ENCODE results near the gene PROM1.

DNA sequence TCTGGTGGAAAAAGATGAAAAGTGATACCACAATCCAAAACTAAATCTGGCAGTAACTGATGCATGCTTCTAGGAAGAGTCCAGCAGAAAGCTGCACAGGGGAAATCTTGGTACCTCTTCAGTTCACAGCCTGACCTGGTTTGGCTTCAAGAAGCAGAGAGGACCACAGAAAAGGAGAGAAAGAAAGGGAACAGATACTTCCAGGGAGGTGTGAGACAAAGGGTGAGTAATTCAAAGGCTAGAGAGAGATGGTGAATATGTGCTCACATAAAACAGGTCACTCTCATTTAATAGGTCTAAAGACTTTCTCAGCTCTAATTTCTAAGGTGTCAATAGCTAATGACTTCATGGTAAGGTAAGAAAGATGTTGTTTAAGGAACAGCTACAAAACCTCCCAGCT lies 132.0 kb downstream of the PROM1 start:
- TF ChIP-seq, protein P1, sequence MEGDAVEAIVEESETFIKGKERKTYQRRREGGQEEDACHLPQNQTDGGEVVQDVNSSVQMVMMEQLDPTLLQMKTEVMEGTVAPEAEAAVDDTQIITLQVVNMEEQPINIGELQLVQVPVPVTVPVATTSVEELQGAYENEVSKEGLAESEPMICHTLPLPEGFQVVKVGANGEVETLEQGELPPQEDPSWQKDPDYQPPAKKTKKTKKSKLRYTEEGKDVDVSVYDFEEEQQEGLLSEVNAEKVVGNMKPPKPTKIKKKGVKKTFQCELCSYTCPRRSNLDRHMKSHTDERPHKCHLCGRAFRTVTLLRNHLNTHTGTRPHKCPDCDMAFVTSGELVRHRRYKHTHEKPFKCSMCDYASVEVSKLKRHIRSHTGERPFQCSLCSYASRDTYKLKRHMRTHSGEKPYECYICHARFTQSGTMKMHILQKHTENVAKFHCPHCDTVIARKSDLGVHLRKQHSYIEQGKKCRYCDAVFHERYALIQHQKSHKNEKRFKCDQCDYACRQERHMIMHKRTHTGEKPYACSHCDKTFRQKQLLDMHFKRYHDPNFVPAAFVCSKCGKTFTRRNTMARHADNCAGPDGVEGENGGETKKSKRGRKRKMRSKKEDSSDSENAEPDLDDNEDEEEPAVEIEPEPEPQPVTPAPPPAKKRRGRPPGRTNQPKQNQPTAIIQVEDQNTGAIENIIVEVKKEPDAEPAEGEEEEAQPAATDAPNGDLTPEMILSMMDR (IDR thresholded peaks at IDR 0.05), result no peak
- TF ChIP-seq POLR2AphosphoS5 (IDR thresholded peaks at IDR 0.05; ENCODE audit: insufficient read depth in 1 of 2, low read depth in 1 of 2), result no peak
- TF ChIP-seq POLR2A (IDR thresholded peaks at IDR 0.05), result no peak
